CD1c-positive myeloid dendritic cell (primary cell): ENCODE results near the gene ADCY1.

ENCODE experiments used
- DNase-seq: peaks from one replicate; pipeline ENCODE4 v3.0.0-alpha.2; 2016; ENCODE audit errors: extremely low spot score

The ADCY1 gene

GRCh38 chr7:45593121-45593541 lies 19.0 kb downstream of the ADCY1 start:
- no peak for DNase-seq

- DNase-seq = no peak
These were observed 19.7 kb downstream of the ADCY1 start for GRCh38 chr7:45593877-45594276.

DNA sequence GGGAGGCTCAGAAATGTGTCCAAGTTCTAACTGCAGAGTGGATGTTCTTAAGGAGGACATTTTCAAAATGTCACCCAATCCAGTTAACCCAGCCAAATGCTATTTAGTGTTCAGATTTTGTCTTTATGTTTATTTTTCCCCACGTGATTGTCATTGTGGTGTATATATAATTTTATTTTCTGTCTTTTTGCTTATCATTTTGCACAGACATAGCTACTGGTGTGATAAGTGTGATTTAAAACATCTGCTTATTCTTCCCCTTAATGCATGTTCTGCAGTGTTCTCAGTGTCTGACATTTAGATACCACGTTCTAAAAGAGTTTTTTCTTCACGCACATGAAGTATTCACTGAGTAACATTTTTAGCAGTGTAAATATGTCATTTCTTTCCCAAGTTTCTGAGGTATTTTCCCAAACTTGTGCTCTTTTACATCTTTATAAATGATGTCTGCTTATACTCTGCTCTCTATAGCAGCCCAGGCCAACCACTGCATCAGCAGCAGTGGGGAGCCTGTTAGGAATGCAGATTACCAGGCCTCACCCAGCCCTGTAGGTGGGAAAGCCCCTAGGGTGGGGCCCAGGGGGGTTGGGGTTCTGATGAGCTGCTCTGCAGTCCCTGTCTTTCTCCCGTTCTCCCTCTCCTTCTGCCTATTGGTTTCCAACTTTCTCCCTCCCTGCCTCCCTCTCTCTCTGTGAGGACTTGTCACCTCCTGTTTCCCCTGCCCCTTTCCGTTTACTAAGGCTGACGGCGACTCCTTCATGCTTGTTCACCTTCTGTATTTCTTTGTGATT lies 20.8 kb downstream of the ADCY1 start:
- DNase-seq = no peak

DNA sequence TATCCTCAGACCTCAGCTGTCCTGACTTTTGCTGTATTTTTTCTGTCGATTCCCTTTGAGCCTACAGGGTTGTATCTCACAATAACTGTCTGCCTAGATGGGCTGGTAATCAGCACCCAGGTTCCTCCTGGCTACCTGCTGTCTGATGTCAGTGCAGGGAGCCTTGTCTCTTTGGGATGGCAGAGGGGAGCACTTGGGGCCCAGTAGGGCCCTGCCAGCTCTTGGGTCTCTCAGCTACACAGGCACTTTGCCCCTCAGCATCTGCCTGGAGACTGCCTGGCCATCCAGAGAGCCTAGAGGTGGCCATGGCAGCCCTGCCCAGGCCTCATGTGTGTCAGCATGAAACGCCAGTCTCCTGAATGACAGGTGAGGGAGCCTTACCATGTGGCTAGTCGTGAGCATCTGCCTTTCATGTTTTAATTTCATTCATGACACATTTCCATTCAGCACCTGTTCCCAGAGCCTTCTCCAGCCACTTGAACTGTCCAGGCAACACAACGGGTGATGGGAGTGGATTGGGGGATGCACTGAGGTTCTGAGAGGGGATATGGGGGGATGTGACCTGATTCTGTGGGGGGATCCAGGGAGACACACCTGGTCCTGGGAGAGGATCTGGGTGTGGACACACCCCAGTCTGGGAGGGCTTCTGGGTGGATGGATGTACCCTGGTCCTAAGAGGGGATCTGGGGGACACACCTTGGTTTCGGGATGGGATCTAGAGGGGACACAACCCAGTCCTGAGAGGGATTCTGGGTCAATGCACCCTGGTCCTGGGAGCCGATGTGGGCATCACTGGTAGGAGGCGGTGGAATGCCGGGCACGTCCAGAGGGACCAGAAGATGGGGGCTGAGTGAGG lies 21.9 kb downstream of the ADCY1 start:
- no peak for DNase-seq

DNA sequence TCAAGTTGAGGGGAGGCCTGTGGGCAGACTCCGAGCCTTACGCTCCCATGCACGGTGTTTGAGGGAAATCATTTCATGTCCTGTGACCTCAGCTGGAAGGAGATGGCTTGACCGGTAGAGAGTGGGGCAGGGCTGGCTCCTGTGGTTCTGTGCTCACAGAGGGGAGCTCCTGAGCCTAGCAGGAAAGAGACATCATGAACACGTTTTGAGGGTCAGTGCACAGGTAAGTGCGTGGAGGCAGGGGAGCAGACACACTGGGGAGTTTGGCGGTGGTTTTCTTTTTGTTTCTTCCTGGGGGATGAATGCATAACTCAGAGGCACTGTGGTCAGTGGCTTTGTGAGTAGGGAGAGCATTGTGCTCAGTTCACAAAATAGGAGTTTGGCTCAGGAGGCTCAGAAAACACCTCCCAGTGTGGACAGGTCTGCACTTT lies 22.5 kb downstream of the ADCY1 start:
- DNase-seq = no peak

DNA sequence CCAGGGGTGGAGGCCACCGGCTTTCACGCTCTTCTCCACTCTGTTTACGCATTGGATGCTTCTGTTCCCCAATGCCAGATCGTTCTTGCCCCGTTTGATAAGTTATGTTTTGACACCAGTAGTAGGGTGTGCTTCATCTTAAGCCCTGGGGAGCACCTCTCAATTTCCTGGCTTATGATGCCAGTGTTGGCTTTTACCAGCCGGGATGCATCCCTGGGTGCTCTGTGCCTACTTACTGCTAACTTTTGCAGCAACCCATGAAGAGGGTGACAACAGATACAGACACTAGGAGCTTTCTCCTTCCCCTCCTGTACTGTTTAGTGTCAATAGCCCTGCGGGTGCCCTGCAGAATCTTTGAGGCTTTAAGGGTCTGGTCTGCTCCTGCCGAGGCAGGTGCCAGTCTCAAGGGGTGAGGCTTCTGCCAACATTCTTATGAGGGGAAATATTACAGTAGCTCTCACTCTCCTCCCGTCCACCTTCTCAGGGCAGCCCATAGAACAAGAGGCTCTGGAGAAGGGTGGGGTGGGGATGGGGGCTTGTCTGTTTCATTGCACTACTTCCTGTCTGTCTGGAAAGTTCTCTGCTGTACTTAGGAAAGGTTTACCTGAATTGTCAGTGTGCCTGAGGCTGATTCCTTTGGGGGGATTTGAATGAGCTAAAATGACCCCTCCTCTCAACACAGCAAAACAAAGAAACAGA lies 23.3 kb downstream of the ADCY1 start:
- no peak for DNase-seq

GRCh38 chr7:45598886-45599520 lies 24.8 kb downstream of the ADCY1 start:
- no peak for DNase-seq

DNA sequence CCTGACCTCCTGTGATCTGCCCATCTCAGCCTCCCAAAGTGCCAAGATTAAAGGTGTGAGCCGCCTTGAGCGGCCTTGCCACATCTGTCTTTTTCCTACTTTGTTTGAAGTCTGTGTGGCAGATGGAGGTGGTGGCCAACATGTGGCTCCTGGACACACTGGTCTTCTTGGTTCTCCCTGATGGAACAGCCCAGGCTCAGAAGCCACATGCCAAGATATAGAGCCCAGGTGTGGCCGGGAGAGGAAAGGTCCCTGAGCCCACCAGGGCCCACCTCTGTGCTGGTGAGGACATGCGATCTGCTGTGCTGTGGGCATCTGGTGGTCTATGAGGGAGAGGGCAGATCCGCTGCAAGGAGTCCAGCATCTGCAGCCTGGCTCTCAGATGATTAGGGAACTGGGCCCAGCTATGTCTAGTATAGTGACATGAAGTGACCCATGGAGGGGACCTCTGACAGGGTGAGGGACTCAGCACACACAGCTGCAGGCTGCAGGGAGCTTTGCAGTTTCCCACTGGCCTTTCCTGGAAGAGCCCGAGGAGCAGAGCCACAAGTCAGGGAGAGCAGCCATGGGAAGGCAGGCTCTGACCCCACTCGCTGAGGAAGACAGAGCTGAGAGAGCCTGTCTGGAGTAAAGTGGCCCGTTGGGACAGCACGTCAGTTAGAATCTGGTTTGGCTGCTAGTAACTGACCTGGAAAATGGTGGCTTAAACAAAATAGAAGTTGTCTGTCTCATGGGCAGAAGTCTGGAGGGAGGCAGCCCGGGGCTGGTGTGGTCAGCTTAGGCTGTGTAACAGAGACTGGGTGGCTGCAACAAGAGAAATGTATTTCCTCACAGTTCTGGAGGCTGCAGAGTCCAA lies 25.9 kb downstream of the ADCY1 start:
- no peak for DNase-seq

DNA sequence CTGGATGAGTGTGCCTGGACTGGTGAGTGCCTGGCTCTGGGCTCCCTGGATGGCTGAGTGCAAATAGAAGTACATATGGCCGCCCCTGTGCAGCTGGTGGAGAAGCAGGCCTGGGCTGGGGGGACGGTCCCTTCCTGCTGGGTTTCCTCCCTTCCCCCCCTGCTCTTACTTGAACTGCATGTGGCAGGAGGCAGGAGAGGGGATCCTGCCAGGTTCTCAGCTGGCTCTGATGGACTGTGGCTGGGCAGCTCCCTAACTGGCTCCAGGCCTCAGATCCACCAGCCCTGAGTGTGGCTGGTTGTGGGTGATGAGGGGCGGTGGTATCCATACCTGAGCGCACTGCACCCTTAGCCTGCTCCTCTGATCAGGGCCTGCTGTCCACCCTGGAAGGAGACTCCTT lies 26.9 kb downstream of the ADCY1 start:
- DNase-seq = no peak

DNA sequence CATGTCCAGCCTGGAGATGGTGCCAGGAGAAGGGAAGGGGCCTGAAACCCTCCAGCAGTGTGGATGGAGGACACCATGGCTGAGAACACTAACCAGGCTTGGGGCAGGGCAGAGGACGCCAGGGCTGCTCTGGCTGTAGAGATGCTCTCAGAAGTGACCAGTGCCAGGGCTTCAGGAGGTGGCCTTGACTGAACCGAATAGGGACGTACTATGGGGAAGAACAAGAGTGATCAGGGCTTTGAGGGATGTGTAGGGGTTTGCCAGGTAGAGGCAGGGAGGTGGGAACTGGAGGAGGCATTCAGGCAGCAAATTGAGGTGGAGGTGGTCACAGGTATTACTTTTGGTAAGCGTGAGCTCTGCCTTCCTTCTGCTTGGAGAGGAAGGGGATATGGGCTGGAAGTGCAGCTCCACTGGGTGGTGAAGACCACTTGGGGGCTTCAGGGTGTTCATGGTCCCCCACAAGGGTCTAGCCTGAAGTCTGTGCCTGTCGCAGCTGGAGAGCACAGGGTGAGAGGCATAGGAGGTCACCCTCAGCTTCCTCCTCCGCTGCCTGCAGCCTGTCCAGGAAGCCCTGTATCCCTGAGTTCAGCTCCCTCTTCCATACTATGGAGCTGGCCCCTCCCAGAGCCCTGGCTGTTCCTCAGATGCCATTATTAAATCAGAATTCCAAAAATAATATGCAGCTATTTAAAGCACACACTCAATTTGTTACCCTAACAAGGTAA lies 27.8 kb downstream of the ADCY1 start:
- no peak for DNase-seq

- DNase-seq = no peak
These were observed 31.9 kb downstream of the ADCY1 start for GRCh38 chr7:45606050-45606449.

- no peak for DNase-seq
These were observed 32.8 kb downstream of the ADCY1 start for GRCh38 chr7:45606931-45607330.

DNA sequence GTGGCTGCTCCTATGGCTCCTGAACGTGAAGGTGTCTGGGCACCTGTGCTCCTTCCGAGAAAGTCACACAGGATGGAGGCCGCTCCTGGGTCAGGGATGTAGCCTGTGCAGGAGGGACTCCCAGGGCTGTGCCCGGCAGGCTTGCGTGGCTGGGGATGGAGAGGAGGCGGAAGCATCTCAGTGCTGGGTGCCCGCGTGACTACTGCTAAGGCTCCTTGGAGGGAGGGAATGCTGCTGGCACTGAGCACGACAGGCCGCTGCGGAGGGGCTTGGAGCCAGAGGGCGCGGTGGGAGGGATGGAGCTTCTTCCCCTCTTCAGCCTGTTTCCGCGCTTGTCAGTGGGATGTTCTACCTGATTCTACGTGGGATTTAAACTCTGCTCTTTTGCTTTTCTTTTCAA lies 35.0 kb downstream of the ADCY1 start:
- no peak for DNase-seq

DNA sequence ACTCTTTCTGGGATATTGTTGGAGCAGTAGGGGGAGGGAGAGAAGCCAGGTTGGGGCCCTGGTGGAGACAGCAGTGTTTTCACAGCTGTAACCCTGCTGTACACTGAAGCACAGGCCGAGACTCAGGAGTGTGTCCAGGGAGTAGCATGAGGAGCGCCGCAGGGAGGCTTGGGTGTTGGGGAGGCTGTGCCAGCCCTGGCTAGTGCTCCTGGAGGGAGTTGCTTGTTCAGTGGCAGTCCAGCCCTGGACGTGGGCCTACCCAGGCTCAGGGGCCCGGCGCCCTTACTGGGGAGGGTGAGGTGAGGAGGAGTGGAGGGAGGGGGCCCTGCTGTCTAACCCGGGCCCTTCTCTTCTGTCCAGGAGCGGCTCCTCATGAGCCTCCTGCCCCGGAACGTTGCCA lies 35.9 kb downstream of the ADCY1 start:
- no peak for DNase-seq

GRCh38 chr7:45610660-45611299 lies 36.6 kb downstream of the ADCY1 start:
- DNase-seq = no peak

DNA sequence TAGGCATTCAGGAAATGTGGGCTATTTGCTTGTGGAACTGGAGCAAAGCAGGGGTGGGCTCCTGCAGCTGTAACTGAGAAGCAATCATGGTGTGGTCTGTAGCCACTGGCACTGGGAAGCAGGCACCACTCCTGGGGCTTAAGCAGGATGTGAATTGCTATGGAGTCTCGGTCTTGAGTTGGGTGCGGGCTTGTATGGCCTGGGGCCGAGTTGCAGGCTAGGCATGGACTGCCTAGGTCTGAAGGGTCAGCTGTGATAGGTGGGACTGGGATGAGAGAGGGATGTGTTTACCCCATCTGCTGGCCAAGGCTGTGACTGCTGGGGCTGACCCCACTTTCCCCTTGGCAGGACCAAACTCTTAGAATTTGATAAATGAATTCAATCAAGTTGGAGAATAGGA lies 43.0 kb downstream of the ADCY1 start:
- DNase-seq = no peak

- DNase-seq = no peak
These were observed 47.9 kb downstream of the ADCY1 start for GRCh38 chr7:45622058-45622457.

- no peak for DNase-seq
These were observed 49.0 kb downstream of the ADCY1 start for GRCh38 chr7:45623157-45623556.

GRCh38 chr7:45623740-45624391 lies 49.7 kb downstream of the ADCY1 start:
- DNase-seq = no peak
